HFFc6 (cell line): ENCODE data around the gene MMP10. TPM values are rescaled to one million over a fixed set of nuclear protein-coding genes. Genes with fewer than 3 reads are reported as not detected.

Source experiments
- DNase-seq: peaks from one replicate; pipeline ENCODE4 v3.0.0-alpha.2; 2018
- H3K27ac Mint-ChIP-seq: 2 replicates; pipeline ENCODE4 v1.8.0; 2020; ENCODE audit warnings: mild to moderate bottlenecking, mixed read lengths
- H3K27me3 Mint-ChIP-seq: 2 replicates; pipeline ENCODE4 v1.8.0; 2021; ENCODE audit warnings: mild to moderate bottlenecking, moderate library complexity, mixed read lengths; ENCODE audit not compliant: insufficient read depth
- H3K36me3 Mint-ChIP-seq: 2 replicates; pipeline ENCODE4 v1.8.0; 2021; ENCODE audit warnings: low read depth, mixed read lengths
- H3K4me1 Mint-ChIP-seq: 2 replicates; pipeline ENCODE4 v1.8.0; 2020; ENCODE audit warnings: low read depth, mixed read lengths
- H3K4me3 Mint-ChIP-seq: 2 replicates; pipeline ENCODE4 v1.8.0; 2020; ENCODE audit warnings: mild to moderate bottlenecking, moderate library complexity, mixed read lengths
- H3K9me3 Mint-ChIP-seq: 2 replicates; pipeline ENCODE4 v1.8.0; 2020; ENCODE audit warnings: mild to moderate bottlenecking, mixed read lengths
- CTCF ChIP-seq: fragments of 200-600 bp; sonication (generic); IDR thresholded peaks from 2 replicates; pipeline ENCODE4 v1.5.0; 2021; ENCODE audit warnings: antibody characterized with exemption, mild to moderate bottlenecking
- total RNA-seq, 6 experiments: library from RNA; stranded (reverse); fragmentation: NEBNext Ultra II Directional; extraction: Animal tissue kit (Norgen Biotek cat#: 25700); gene quantifications; 2 replicates in 1 of 6; 3 replicates in 5 of 6; pipeline ENCODE4 v1.2.3, GENCODE V29; 2021

The MMP10 gene
- total RNA-seq, 6 experiments from 2014 or later = 0.33 to 3.9 (median 1.1) TPM

GRCh38 chr11:102802341-102802740, 21.9 kb upstream of the MMP10 start:
- Mint-ChIP-seq H3K4me3 (no peak overlapping the region), H3K27ac (peak overlapping the region; percentile 66), H3K9me3 (no peaks in the 10 kb centered on the region), H3K4me1 (peaks cover 81% of the 10 kb centered on the region), H3K36me3 (no peaks in the 10 kb centered on the region), H3K27me3 (peaks cover 2% of the 10 kb centered on the region; the same call in 1 of the 2 replicates)
- no peak for TF ChIP-seq CTCF
- peak; percentile 75 for DNase-seq

- no peaks in the 10 kb centered on the region for H3K36me3 Mint-ChIP-seq
- peaks cover 3% of the 10 kb centered on the region; the same call in 1 of the 2 replicates for H3K27me3 Mint-ChIP-seq
- peak overlapping the region; percentile 93 for H3K27ac Mint-ChIP-seq
- H3K4me1 Mint-ChIP-seq = peaks cover 78% of the 10 kb centered on the region
- DNase-seq = no peak
- H3K4me3 Mint-ChIP-seq = no peak overlapping the region
- no peak for TF ChIP-seq CTCF
- H3K9me3 Mint-ChIP-seq = no peaks in the 10 kb centered on the region
Measured at GRCh38 chr11:102800767-102801166, 20.3 kb upstream of the MMP10 start.

- no peak for TF ChIP-seq CTCF
- Mint-ChIP-seq H3K4me3 (peak overlapping the region; percentile 5), H3K4me1 (peaks cover 78% of the 10 kb centered on the region), H3K27ac (peak overlapping the region; percentile 93), H3K9me3 (no peaks in the 10 kb centered on the region), H3K36me3 (peaks cover 1% of the 10 kb centered on the region; the same call in 1 of the 2 replicates), H3K27me3 (peaks cover 3% of the 10 kb centered on the region; the same call in 1 of the 2 replicates)
- DNase-seq = no peak
Measured at GRCh38 chr11:102799681-102800340, 19.4 kb upstream of the MMP10 start.

- Mint-ChIP-seq H3K27ac (peak within 1 kb of the TSS; percentile 93), H3K4me3 (peak within 1 kb of the TSS; percentile 83), H3K36me3 (peaks cover 10% of the 10 kb centered on the region; the same call in 1 of the 2 replicates), H3K9me3 (no peaks in the 10 kb centered on the region), H3K27me3 (peaks cover 3% of the 10 kb centered on the region; the same call in 1 of the 2 replicates), H3K4me1 (peaks cover 76% of the 10 kb centered on the region)
- peak; percentile 86 for DNase-seq
- TF ChIP-seq CTCF = no peak
Measured at GRCh38 chr11:102798012-102798746, 17.8 kb upstream of the MMP10 start, which contains the start of gene MMP1. Gene MMP1 (minus strand): TSS chr11:102798160. CDS start chr11:102798092, 68 bp downstream.

GRCh38 chr11:102794382-102794781, 14.0 kb upstream of the MMP10 start:
- H3K36me3 Mint-ChIP-seq = peaks cover 10% of the 10 kb centered on the region; the same call in 1 of the 2 replicates
- H3K4me1 Mint-ChIP-seq = peaks cover 56% of the 10 kb centered on the region

More at GRCh38 chr11:102794382-102794781, 14.0 kb upstream of the MMP10 start:
- peak; percentile 76 for TF ChIP-seq CTCF
- peak; percentile 29 for DNase-seq
- H3K27me3 Mint-ChIP-seq = peaks cover 3% of the 10 kb centered on the region
- H3K4me3 Mint-ChIP-seq = no peak overlapping the region
- no peaks in the 10 kb centered on the region for H3K9me3 Mint-ChIP-seq
- no peak overlapping the region for H3K27ac Mint-ChIP-seq
